CD4-positive, alpha-beta T cell treated with Interleukin-6 for 4 hours (primary cell): ENCODE measurements around the gene GSE1.

ENCODE experiments used
- DNase-seq: peaks from one replicate; pipeline ENCODE4 v3.0.0-alpha.2; 2020; ENCODE audit warnings: mixed read lengths

Gene GSE1

GRCh38 chr16:85574672-85575475 lies 38.2 kb upstream of the GSE1 start:
- DNase-seq = no peak

- no peak for DNase-seq
These were observed 37.2 kb upstream of the GSE1 start for GRCh38 chr16:85575920-85576319.

DNA sequence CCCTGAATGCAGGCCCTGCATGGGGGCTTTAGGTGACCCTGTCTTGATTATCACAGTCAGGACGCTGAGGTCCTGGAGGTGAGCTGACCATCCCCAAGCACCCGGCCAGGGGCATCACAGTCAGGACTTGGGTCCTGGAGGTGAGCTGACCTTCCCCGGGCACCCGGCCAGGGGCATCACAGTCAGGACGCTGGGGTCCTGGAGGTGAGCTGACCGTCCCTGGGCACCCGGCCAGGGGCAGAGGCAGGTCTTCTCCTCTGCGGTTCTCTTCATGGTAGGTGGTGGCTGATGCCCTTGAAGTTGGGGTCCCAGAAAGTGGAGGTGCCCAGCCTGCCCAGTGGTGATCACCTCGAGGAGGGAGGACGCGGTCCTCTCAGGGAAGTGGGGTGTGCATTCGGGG lies 36.2 kb upstream of the GSE1 start:
- DNase-seq = no peak

GRCh38 chr16:85577899-85578598 lies 35.1 kb upstream of the GSE1 start:
- DNase-seq = no peak

DNA sequence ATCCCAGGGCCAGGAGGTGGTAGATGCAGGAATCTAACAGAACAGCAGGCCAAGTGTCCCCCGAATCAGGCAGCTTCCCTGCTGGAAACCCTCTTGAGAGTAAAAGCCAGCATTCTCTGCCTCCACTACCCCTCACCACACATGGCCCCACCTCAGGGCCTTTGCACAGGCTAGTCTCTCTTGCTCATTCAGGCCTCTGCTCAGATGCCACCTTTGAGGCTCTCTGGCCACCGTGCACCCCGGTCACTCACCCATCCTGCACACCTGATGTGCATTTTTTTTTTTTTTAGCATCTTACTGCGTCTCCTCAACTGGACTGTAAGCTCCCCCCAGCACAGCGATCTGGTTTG lies 34.5 kb upstream of the GSE1 start:
- DNase-seq = no peak

GRCh38 chr16:85579191-85579590 lies 33.9 kb upstream of the GSE1 start:
- no peak for DNase-seq

- DNase-seq = no peak
These were observed 33.1 kb upstream of the GSE1 start for GRCh38 chr16:85579923-85580580.

- no peak for DNase-seq
These were observed 32.4 kb upstream of the GSE1 start for GRCh38 chr16:85580684-85581083.

GRCh38 chr16:85582229-85582991 lies 30.7 kb upstream of the GSE1 start:
- DNase-seq = no peak

DNA sequence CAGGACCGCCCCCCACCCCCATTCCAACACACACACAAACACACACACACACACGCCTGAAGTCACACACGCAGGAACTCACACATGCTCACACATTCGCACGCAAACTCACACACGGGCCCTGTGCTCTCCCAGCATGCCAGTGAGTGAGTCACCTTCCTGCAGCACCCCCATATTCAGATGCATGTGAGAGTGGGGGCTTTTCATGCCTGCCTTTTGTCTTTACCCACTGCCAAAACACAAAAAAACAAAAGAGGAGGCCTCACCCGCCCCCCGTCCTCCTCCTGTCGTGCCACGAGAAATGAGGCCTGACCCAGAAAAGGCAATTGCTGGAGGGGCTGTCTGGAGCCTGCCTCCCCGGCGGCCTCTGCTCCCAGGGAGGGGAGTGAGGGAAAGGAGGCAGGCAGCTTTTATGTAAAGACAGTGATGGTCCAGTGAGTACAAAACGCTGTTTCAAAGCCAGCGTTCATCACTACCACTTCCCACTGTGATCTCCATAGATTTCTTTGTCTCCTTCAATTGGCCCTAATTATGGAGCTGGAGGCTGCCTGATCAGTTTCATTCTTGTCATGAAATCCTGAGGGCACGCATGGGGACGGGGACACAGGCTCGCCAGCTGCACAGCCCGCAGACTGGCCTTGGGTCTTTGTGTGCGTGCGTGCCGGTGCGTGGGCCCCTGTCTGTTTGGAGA lies 29.5 kb upstream of the GSE1 start:
- DNase-seq = peak; percentile 14

GRCh38 chr16:85584267-85584666 lies 28.9 kb upstream of the GSE1 start:
- no peak for DNase-seq

DNA sequence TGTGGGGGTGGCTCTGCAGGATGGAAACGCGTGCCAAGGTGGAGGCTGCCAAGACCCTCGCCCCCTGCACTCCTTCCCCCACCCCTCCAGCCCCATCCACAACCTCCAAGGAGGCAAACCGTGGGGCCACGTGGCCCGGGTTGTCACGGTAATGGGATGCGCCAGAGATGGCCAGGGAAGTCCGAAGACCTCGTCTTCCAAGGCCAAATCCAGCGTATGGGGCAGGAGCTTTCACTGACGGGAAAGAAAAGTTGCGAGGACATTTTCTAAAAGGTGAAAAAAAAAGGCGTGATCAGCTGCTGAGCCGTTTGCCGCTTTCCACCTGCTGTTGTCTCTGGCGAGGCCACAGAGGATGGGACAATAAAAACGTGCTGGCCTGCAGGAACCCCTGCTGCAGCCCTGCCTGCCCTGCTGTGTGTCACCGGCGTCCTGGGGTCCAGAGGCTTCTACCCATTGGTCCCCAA lies 28.3 kb upstream of the GSE1 start:
- DNase-seq = no peak

- no peak for DNase-seq
These were observed 27.4 kb upstream of the GSE1 start for GRCh38 chr16:85585711-85586110.

DNA sequence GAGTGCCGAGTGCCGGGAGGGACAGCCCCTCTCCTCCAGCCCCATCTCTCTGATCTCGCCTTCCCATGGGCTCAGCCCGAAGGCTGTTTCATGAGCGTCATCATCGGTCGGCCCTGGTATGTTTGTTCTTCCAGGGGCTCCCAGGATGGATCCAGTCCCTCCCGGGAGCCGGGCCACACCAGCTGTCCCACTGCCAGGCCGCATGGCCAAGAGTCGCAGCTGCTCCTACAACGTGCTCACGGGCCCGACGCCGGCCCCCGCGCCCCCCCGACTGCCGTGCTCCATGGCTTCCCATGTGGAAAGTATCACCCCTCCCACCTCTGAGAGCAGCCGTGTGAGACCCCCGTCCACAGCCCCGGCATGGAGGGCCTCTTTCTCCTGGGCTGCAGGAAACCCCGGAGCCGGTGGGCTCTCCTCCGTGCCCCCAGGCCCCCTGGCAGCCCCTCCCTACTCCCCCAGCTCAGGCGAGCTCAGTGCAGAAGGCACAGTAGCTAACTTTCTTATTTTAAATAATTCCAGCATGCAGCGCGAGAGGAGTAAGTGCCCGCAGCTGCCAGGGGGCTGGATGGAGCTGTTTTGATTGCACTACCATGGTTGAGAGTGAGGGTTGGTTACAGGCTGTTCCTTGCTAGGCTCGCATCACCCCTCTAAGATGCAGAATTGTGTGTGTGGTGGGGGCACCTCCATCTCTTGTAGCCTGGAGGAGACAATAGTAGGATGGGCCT lies 26.6 kb upstream of the GSE1 start:
- DNase-seq = no peak

GRCh38 chr16:85587762-85588556 lies 25.2 kb upstream of the GSE1 start:
- DNase-seq = no peak

GRCh38 chr16:85588562-85589503 lies 24.3 kb upstream of the GSE1 start:
- no peak for DNase-seq

- no peak for DNase-seq
These were observed 23.2 kb upstream of the GSE1 start for GRCh38 chr16:85589688-85590505.

DNA sequence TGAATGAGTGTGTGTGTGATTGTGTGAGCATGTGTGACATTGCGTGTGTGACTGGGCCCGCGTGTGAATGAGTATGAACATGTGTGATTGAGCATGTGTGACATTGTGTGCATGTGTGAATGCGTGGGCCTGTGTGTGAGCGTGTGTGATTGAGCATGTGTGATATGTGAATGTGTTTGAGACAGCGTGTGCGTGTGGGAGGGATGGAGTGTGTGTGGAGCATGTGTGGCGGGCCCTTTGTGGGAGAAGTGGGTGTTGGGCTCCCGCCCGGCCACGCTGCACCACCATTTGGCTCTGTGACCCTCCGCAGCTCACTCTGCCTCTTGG lies 22.7 kb upstream of the GSE1 start:
- no peak for DNase-seq

GRCh38 chr16:85591381-85591780 lies 21.7 kb upstream of the GSE1 start:
- DNase-seq = no peak
